Hepatocyte (in vitro differentiated cells): ENCODE data around the gene A2ML1. TPM values are rescaled to one million over a fixed set of nuclear protein-coding genes. Genes with fewer than 3 reads are reported as not detected.
A peak's percentile ranks its signal among the peaks of the same experiment; 100 is the strongest.

Source experiments
- DNase-seq: peaks from one replicate; pipeline ENCODE4 v3.0.0-alpha.2; 2016; ENCODE audit warnings: low spot score
- H2AFZ ChIP-seq: fragments of 200-600 bp; sonication (generic); 2 replicates; pipeline ENCODE4 v1.6.0; 2016; ENCODE audit warnings: antibody characterized with exemption, mild to moderate bottlenecking
- H3K27ac ChIP-seq: fragments of 200-600 bp; sonication (generic); 2 replicates; pipeline ENCODE4 v1.5.1; 2016; ENCODE audit warnings: mild to moderate bottlenecking
- H3K27me3 ChIP-seq: fragments of 200-600 bp; sonication (generic); 2 replicates; pipeline ENCODE4 v1.6.1; 2016
- H3K36me3 ChIP-seq: fragments of 200-600 bp; sonication (generic); replicated peaks from 2 replicates; pipeline ENCODE4 v1.5.1; 2016; ENCODE audit warnings: low read depth; ENCODE audit not compliant: insufficient read depth
- H3K4me1 ChIP-seq: fragments of 200-600 bp; sonication (generic); 2 replicates; pipeline ENCODE4 v1.5.1; 2016; ENCODE audit warnings: mild to moderate bottlenecking, moderate library complexity; ENCODE audit not compliant: insufficient read depth
- H3K4me2 ChIP-seq: fragments of 200-600 bp; sonication (generic); 2 replicates; pipeline ENCODE4 v1.6.0; 2016
- H3K4me3 ChIP-seq: fragments of 200-600 bp; sonication (generic); 2 replicates; pipeline ENCODE4 v1.5.1; 2016; ENCODE audit warnings: mild to moderate bottlenecking
- H3K79me2 ChIP-seq: fragments of 200-600 bp; sonication (generic); 2 replicates; pipeline ENCODE4 v1.6.0; 2017; ENCODE audit warnings: mild to moderate bottlenecking
- H3K9me2 ChIP-seq: fragments of 200-600 bp; sonication (generic); replicated peaks from 2 replicates; pipeline ENCODE4 v1.6.0; 2017; ENCODE audit warnings: mild to moderate bottlenecking; ENCODE audit not compliant: insufficient read depth
- H3K9me3 ChIP-seq: fragments of 200-600 bp; sonication (generic); 2 replicates; pipeline ENCODE4 v1.5.1; 2016; ENCODE audit warnings: low read depth, mild to moderate bottlenecking
- H4K20me1 ChIP-seq: fragments of 200-600 bp; sonication (generic); 2 replicates; pipeline ENCODE4 v1.6.0; 2016; ENCODE audit warnings: mild to moderate bottlenecking; ENCODE audit not compliant: insufficient read depth, poor library complexity, severe bottlenecking
- CTCF ChIP-seq: fragments of 200-600 bp; sonication (generic); IDR thresholded peaks from 2 replicates; pipeline ENCODE4 v1.5.1; 2016; ENCODE audit warnings: antibody characterized with exemption, mild to moderate bottlenecking; ENCODE audit not compliant: poor library complexity
- EZH2 ChIP-seq: fragments of 200-600 bp; sonication (generic); IDR thresholded peaks from 2 replicates; pipeline ENCODE4 v1.6.1; 2016; ENCODE audit warnings: antibody characterized with exemption, mild to moderate bottlenecking, borderline replicate concordance
- EZH2phosphoT487 ChIP-seq: fragments of 200-600 bp; sonication (generic); IDR thresholded peaks from one replicate; pipeline ENCODE4 v1.6.1; 2018; ENCODE audit warnings: antibody characterized with exemption, mild to moderate bottlenecking, low read depth, moderate library complexity; ENCODE audit not compliant: unreplicated experiment, severe bottlenecking
- whole genome bisulfite sequencing: methylation state at CpG from one replicate; pipeline ENCODE4 v1.1.6; 2016; ENCODE audit warnings: low lambda C conversion rate; ENCODE audit errors: missing lambda C conversion rate; 5-methylcytosine and 5-hydroxymethylcytosine counted together
- polyA plus RNA-seq: library from polyadenylated mRNA; unstranded; fragments of >200 nt; fragmentation: Nextera tagmentation; extraction: Ambion mirVana; gene quantifications from 2 replicates; pipeline ENCODE4 v1.2.1, GENCODE V29; 2016
- total RNA-seq: library from RNA; depleted of rRNA; stranded (reverse); fragments of >200 nt; gene quantifications from 2 replicates; pipeline ENCODE4 v1.2.3, GENCODE V29; 2014

A2ML1 gene
- total and polyA plus RNA-seq, 2 experiments from 2014 or later: 1.0 to 1.1 TPM

- DNase-seq: no peak
- Histone ChIP-seq H3K4me1 (no peaks in the 10 kb centered on the region), H3K79me2 (no peaks in the 10 kb centered on the region), H3K9me3 (no peaks in the 10 kb centered on the region), H3K27me3 (no peaks in the 10 kb centered on the region), H3K9me2 (no peaks in the 10 kb centered on the region), H3K4me2 (no peak overlapping the region), H3K27ac (no peak overlapping the region), H4K20me1 (no peaks in the 10 kb centered on the region), H3K4me3 (no peak overlapping the region), H3K36me3 (no peaks in the 10 kb centered on the region), H2AFZ (no peak overlapping the region)
- no peak for TF ChIP-seq EZH2phosphoT487
- no peak for TF ChIP-seq EZH2
- no peak for TF ChIP-seq CTCF
- WGBS: 67% methylated on average over 4 of the region's 4 CpGs
These were observed 64.9 kb downstream of the A2ML1 start for GRCh38 chr12:8887285-8887715.

- peak overlapping the region; percentile 97 for H2AFZ ChIP-seq
- H3K36me3 ChIP-seq: no peaks in the 10 kb centered on the region
- H3K9me2 ChIP-seq: no peaks in the 10 kb centered on the region
- no peaks in the 10 kb centered on the region for H3K79me2 ChIP-seq
- 33% methylated on average over 14 of the region's 14 CpGs for WGBS
- H3K4me3 ChIP-seq: peak overlapping the region; percentile 86
- peak; percentile 74 for DNase-seq
- H3K27me3 ChIP-seq: no peaks in the 10 kb centered on the region
- no peaks in the 10 kb centered on the region for H4K20me1 ChIP-seq
- peak overlapping the region; percentile 82 for H3K4me2 ChIP-seq
- no peaks in the 10 kb centered on the region for H3K4me1 ChIP-seq
- TF ChIP-seq CTCF: peak; percentile 96
- TF ChIP-seq EZH2phosphoT487: no peak
- TF ChIP-seq EZH2: no peak
- H3K27ac ChIP-seq: no peak overlapping the region
- no peaks in the 10 kb centered on the region for H3K9me3 ChIP-seq
These were observed 68.1 kb downstream of the A2ML1 start for GRCh38 chr12:8890313-8891085.

DNA sequence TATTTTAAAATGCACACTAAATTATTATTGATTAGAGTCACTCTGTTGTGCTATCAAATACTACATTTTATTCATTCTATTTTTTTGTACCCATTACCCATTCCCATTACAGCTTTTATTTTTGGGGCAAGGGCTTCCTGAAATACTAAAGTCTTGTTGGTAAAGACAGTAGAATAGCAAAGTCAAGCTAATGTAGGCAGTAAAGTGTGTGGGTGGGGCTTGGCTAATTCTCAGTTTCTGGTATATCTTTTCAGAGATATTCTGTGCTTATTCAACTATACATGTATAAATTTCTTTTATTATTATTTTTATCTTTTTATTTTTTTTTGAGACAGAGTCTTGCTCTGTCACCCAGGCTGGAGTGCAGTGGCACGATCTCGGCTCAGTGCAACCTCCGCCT, 69.6 kb downstream of the A2ML1 start:
- H3K36me3 ChIP-seq: no peaks in the 10 kb centered on the region
- H3K9me3 ChIP-seq: no peaks in the 10 kb centered on the region
- no peak overlapping the region for H2AFZ ChIP-seq
- no peaks in the 10 kb centered on the region for H3K27me3 ChIP-seq
- TF ChIP-seq EZH2: no peak
- TF ChIP-seq CTCF: no peak
- no peak for TF ChIP-seq EZH2phosphoT487
- 100% methylated on average over 3 of the region's 3 CpGs for WGBS
- H3K9me2 ChIP-seq: no peaks in the 10 kb centered on the region
- H3K4me1 ChIP-seq: no peaks in the 10 kb centered on the region
- DNase-seq: no peak
- H3K79me2 ChIP-seq: no peaks in the 10 kb centered on the region
- H3K4me2 ChIP-seq: no peak overlapping the region
- H4K20me1 ChIP-seq: no peaks in the 10 kb centered on the region
- no peak overlapping the region for H3K27ac ChIP-seq
- H3K4me3 ChIP-seq: no peak overlapping the region
